Parathyroid adenoma (tissue), 2 donors: Measurements from ENCODE around the gene PIK3CB.

Experiments used
- H2AFZ ChIP-seq: fragments of 300-600 bp; sonication (generic); one replicate; pipeline ENCODE4 v1.7.0; 2017; ENCODE audit warnings: antibody characterized with exemption, mild to moderate bottlenecking
- H3K27ac ChIP-seq: fragments of 300-600 bp; sonication (generic); one replicate; pipeline ENCODE4 v1.7.0; 2017
- H3K27me3 ChIP-seq: fragments of 300-600 bp; sonication (generic); one replicate; pipeline ENCODE4 v1.7.0; 2017; ENCODE audit warnings: low read length; ENCODE audit not compliant: control insufficient read depth, insufficient read depth
- H3K36me3 ChIP-seq: fragments of 300-600 bp; sonication (generic); one replicate; pipeline ENCODE4 v1.7.0; 2017; ENCODE audit warnings: low read length; ENCODE audit not compliant: control insufficient read depth, insufficient read depth
- H3K4me1 ChIP-seq: fragments of 300-600 bp; sonication (generic); one replicate; pipeline ENCODE4 v1.7.0; 2017; ENCODE audit warnings: control low read depth
- H3K4me2 ChIP-seq: fragments of 300-600 bp; sonication (generic); one replicate; pipeline ENCODE4 v1.7.0; 2017; ENCODE audit warnings: low read length
- H3K4me3 ChIP-seq: fragments of 300-600 bp; sonication (generic); one replicate; pipeline ENCODE4 v1.7.0; 2017; ENCODE audit warnings: low read depth, low read length
- H3K79me2 ChIP-seq: fragments of 300-600 bp; sonication (generic); one replicate; pipeline ENCODE4 v1.7.0; 2017; ENCODE audit warnings: control low read depth
- H3K9ac ChIP-seq: fragments of 300-600 bp; sonication (generic); one replicate; pipeline ENCODE4 v1.7.0; 2017; ENCODE audit warnings: mild to moderate bottlenecking
- H3K9me3 ChIP-seq: fragments of 300-600 bp; sonication (generic); one replicate; pipeline ENCODE4 v1.7.0; 2017; ENCODE audit warnings: low read length; ENCODE audit not compliant: control insufficient read depth
- CTCF ChIP-seq: fragments of 300-600 bp; sonication (generic); IDR thresholded peaks from one replicate; pipeline ENCODE4 v1.7.0; 2017; ENCODE audit warnings: antibody characterized with exemption, mild to moderate bottlenecking
- donor health status: primary hyperparathyroidism.

PIK3CB gene

GRCh38 chr3:138875754-138876664 is 41.3 kb upstream of the PIK3CB start:
- Histone ChIP-seq H3K4me2 (no peak overlapping the region), H3K9me3 (no peaks in the 10 kb centered on the region), H3K27me3 (no peaks in the 10 kb centered on the region), H3K79me2 (no peaks in the 10 kb centered on the region), H3K36me3 (no peaks in the 10 kb centered on the region), H3K4me1 (no peaks in the 10 kb centered on the region), H3K27ac (no peak overlapping the region), H3K9ac (no peak overlapping the region), H3K4me3 (no peak overlapping the region), H2AFZ (no peak overlapping the region)
- TF ChIP-seq CTCF = no peak

GRCh38 chr3:138875096-138875753 is 40.5 kb upstream of the PIK3CB start:
- TF ChIP-seq CTCF = no peak
- H2AFZ ChIP-seq = no peak overlapping the region
- H3K4me1 ChIP-seq = no peaks in the 10 kb centered on the region
- H3K27me3 ChIP-seq = no peaks in the 10 kb centered on the region
- no peak overlapping the region for H3K27ac ChIP-seq
- H3K9me3 ChIP-seq = no peaks in the 10 kb centered on the region
- no peak overlapping the region for H3K4me2 ChIP-seq
- no peaks in the 10 kb centered on the region for H3K36me3 ChIP-seq
- H3K9ac ChIP-seq = no peak overlapping the region
- no peaks in the 10 kb centered on the region for H3K79me2 ChIP-seq
- H3K4me3 ChIP-seq = no peak overlapping the region

- Histone ChIP-seq H3K4me1 (no peaks in the 10 kb centered on the region), H3K4me3 (no peak overlapping the region), H3K9ac (no peak overlapping the region), H2AFZ (no peak overlapping the region), H3K36me3 (no peaks in the 10 kb centered on the region), H3K9me3 (no peaks in the 10 kb centered on the region), H3K27me3 (no peaks in the 10 kb centered on the region), H3K4me2 (no peak overlapping the region), H3K27ac (no peak overlapping the region), H3K79me2 (no peaks in the 10 kb centered on the region)
- TF ChIP-seq CTCF = no peak
These were observed 38.9 kb upstream of the PIK3CB start for GRCh38 chr3:138873471-138874278.

GRCh38 chr3:138872632-138873031 is 37.9 kb upstream of the PIK3CB start:
- H3K4me2 ChIP-seq = no peak overlapping the region
- no peaks in the 10 kb centered on the region for H3K27me3 ChIP-seq
- no peaks in the 10 kb centered on the region for H3K36me3 ChIP-seq
- H3K27ac ChIP-seq = no peak overlapping the region
- no peak overlapping the region for H3K4me3 ChIP-seq
- no peak for TF ChIP-seq CTCF
- no peaks in the 10 kb centered on the region for H3K79me2 ChIP-seq
- no peaks in the 10 kb centered on the region for H3K4me1 ChIP-seq
- H3K9me3 ChIP-seq = no peaks in the 10 kb centered on the region
- no peak overlapping the region for H2AFZ ChIP-seq
- no peak overlapping the region for H3K9ac ChIP-seq
